ENCODE results near the gene MYCN.
"Not testable (repeated sequence)": the region's sequence is repeated elsewhere in the genome, so short reads cannot be mapped to it uniquely, and the experiment has no call there.

The MYCN gene

DNA sequence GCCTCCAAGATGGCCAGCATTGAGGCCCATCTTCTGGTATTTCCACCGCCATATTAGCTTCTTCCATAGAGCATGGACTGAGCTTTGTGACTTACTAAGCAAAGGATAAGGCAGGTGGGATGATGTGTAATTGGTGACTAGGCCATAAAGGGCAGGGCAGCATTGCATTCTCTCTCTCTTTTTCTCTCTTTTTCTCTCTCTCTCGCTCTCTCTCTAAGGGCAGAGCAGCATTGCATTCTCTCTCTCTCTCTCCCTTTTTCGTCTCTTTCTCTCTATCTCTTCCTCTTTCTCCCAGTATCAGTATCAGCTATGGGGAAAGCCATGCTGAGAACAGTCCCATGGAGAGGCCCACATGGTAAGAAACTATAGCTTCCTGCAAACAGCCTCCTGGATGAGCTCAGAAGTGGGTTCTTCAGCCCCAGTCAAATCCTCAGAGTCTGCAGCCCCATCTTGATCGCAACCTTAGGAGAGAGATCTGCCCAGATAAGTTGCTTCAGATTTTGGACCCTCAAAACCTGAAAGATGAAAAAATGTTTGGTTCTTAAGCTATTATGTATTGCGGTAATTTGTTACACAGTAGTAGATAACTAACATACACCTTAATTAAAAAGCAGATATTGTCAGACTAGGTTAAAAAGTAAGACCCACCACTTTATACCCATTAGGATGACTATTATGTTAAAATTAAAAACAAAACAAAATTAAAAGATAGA is 39.1 kb upstream of the MYCN start:
- no peak for DNase-seq (ENCODE audit: insufficient read length, low spot score)
- FAIRE-seq, result no peak
- no peak for TF ChIP-seq POLR2A (IDR thresholded peaks at IDR 0.05; ENCODE audit: low read depth, low read length)

DNA sequence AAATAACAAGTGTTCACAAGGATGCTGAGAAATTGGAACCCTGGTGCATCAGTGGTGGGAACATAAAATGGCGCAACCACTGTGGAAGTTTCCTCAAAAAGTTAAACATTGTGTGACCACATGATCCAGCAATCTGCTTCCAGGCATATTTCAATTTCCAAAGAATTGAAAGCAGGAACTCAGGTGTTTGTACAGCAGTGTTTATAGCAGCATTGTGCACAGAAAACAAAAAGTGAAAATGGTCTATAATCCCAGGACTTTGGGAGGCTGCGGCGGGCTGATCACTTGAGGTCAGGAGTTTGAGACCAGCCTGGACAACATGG is 38.6 kb upstream of the MYCN start:
- no peak for TF ChIP-seq POLR2A (IDR thresholded peaks at IDR 0.05; ENCODE audit: low read depth, low read length)
- DNase-seq (ENCODE audit: insufficient read length, low spot score), result no peak
- no peak for FAIRE-seq

DNA sequence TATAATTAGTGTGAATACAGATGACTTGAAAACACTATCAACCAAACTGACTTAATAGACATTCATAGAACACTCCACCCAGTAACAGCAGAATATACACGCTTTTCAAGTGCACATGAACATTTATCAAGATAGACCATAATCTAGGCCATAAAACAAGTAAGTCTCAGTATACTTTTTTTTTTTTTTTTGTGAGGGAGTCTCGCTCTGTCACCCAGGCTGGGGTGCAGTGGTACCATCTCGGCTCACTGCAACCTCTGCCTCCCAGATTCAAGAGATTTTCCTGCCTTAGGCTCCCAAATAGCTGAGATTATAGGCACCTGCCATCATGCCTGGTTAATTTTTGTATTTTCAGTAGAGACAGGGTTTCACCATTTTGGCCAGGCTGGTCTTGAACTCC is 36.4 kb upstream of the MYCN start:
- not testable (repeated sequence) for FAIRE-seq; DNase-seq (ENCODE audit: insufficient read length, low spot score)

DNA sequence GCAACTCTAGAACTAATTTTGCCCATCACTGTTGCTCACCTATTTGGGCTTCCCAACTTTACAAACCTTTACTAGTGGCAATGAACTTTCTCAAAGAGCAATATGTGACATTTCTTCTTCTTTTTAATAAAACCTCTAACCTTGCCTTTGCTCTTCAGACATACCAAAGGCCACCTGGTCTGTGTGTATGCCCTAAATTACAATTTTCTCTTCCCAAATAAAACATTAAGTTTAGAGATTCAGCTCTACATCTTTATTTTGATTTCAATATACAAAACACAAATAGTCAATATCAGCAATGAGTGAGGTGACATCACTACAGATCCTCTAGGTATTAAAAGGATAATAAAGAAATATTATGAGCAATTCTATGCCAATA is 35.1 kb upstream of the MYCN start:
- no peak for TF ChIP-seq POLR2A (IDR thresholded peaks at IDR 0.05; ENCODE audit: low read depth, low read length)
- DNase-seq (ENCODE audit: insufficient read length, low spot score), result no peak
- no peak for FAIRE-seq

DNA sequence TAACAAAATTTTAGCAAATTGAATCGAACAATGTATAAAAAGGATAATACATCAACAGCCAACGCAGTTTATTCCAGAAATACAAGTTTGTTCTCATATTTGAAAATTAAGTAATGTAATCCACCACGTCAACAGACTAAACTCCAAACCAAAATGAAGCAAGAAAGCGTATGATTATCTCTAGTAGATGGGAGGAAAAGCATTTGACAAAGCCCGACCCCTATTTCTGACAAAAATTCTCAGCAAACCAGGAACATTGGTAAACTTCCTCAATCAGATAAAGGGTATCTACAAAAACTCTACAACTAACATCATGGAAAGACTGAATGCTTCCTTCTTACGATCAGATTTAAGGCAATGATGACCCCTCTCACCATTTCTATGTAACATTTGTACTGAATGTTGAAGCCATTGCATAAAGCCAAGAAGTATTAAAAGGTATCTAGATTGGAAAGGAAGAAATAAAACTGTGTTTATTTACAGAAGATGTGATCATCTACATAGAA is 34.3 kb upstream of the MYCN start:
- FAIRE-seq (no peak), DNase-seq (ENCODE audit: insufficient read length, low spot score) (no peak)
- TF ChIP-seq POLR2A (IDR thresholded peaks at IDR 0.05; ENCODE audit: low read depth, low read length), result no peak

DNA sequence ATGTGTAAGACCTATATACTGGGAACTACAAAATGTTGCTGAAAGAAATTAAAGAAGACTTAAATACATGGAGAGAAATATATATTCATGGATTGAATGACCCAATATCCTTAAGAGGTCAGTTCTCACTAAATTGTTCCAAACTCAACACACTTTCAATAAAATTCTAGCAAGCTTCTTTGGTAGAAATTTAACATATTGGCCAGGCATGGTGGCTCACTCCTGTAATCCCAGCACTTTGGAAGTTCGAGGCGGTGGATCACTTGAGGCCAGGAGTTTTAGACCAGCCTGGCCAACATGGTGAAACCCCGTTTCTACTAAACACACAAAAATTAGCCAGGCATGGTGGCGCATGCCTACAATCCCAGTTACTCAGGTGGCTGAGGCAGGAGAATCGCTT is 33.6 kb upstream of the MYCN start:
- TF ChIP-seq POLR2A (IDR thresholded peaks at IDR 0.05; ENCODE audit: low read depth, low read length), result no peak
- no peak for FAIRE-seq
- no peak for DNase-seq (ENCODE audit: insufficient read length, low spot score)

DNA sequence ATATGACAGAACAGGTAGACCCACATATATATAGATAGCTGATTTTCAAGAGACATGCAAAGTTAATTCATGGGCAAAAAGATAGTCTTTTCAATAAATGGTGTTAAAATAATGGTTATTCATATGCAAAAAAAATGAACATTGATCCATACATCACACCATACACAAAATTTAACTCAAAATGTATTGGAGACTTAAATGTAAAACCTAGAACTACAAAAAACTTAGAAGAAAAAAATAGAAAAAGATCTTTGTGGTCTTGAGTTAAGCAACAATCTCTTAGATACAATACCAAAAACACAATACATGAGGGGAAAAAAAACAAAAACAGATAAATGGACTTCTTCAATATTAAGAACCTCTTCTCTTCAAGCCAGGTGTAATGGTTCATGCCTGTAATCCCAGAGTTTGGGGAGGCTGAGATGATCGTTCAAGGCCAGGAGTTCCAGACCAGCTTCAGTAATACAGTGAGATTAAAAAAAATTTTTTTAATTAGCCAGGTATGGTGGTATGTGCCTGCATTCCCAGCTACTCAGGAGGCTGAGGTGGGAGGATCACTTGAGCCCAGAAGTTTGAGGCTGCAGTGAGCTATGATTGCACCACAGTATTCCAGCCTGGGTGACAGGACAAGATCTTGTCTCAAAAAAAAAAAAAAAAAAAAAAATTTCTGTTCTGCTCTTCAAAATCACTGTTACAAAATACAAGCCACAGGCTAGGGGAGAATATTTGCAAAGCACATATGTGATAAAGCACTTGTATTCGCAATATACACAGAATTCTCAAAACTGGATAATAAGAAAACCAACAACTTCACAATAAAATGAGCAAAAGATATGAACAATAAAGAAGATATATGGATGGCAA is 32.7 kb upstream of the MYCN start:
- TF ChIP-seq POLR2A (IDR thresholded peaks at IDR 0.05; ENCODE audit: low read depth, low read length), result no peak
- DNase-seq (ENCODE audit: insufficient read length, low spot score) (no peak), FAIRE-seq (no peak)

DNA sequence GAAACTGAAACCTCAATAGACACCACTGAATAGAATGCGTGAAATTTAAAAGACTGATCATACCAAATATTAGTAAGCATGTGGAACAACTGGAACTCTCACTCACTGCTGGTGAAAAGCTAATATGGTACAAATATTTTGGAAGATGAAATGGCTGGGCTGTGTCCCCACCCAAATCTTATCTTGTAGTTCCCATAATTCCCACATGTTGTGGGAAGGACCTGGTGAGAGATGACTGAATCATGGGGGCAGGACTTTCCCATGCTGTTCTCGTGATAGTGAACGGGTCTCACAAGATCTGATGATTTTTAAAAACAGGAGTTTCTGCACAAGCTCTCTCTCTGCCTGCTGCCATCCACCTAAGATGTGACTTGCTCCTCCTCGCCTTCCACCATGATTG is 32.0 kb upstream of the MYCN start:
- no peak for FAIRE-seq
- DNase-seq (ENCODE audit: insufficient read length, low spot score), result no peak

DNA sequence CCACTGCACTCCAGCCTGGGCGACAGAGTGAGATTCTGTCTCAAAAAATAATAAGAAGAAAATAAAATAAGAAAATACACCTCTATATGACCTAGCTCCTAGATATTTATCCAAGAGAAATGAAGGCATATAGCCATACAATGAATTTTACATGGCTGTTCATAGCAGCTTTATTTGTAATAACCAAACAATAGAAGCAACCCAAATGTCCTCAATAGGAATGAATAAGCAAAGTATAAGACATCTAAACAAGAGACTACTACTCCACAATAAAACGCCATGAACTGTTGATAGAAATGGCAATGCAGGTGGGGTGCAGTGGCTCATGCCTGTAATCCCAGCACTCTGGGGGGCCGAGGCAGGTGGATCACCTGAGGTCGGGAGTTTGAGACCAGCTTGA is 31.2 kb upstream of the MYCN start:
- FAIRE-seq (no peak), DNase-seq (ENCODE audit: insufficient read length, low spot score) (no peak)
- no peak for TF ChIP-seq POLR2A (IDR thresholded peaks at IDR 0.05; ENCODE audit: low read depth, low read length)

More for the DNA sequence above, 32.0 kb upstream of the MYCN start:
- TF ChIP-seq POLR2A (IDR thresholded peaks at IDR 0.05; ENCODE audit: low read depth, low read length), result no peak

DNA sequence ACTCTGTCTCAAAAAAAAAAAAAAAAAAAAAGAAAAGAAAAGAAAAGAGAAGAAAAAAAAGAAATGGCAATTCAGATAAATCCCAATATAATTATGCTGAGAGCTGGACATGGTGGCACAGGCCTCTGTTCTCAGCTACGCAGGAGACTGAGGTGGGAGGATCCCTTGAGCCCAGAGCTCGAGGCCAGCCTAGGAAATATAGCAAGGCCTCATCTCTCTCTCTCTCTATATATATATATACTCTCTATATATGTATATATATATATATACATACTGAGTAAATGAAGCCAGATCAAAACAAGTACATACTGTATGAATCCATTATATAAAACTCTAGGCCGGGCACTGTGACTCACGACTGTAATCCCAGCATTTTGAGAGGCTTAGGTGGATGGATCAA is 30.6 kb upstream of the MYCN start:
- no peak for FAIRE-seq
- DNase-seq (ENCODE audit: insufficient read length, low spot score), result no peak
- no peak for TF ChIP-seq POLR2A (IDR thresholded peaks at IDR 0.05; ENCODE audit: low read depth, low read length)

DNA sequence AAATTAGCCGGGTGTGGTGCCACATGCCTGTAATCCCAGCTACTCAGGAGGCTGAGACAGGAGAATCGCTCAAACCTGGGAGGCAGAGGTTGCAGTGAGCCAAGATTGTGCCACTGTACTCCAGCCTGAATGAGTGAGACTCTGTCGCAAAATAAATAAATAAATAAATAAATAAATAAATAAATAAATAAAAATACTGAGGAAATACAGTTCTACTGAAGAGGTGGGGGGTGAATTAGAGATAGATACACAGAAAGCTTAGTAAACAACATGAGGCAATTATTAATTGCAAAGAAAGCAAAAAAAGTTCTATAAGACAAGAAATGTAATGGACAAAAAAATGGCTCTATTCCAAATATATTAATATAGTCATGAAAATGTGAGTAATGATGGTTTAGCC is 29.1 kb upstream of the MYCN start:
- FAIRE-seq; DNase-seq (ENCODE audit: insufficient read length, low spot score): not testable (repeated sequence)

DNA sequence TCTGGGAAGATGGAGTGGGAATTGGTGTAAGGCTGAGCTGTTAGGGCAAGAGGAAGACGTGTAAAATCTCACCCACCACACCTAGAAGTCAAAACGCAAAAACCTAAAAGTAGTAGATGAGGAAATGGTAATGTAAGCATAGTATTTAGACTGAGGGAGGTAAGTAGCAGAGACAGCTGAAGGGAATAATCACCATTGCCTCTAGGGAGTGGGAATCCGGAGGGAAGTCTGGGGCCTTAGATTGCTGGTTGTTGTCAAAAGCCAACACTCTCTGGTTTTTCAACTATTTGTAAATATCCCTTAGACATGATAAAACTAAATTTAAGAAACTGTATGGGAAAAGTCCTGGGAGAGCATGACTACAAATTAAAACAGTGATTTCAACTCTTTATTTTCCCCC is 28.7 kb upstream of the MYCN start:
- no peak for TF ChIP-seq POLR2A (IDR thresholded peaks at IDR 0.05; ENCODE audit: low read depth, low read length)
- DNase-seq (ENCODE audit: insufficient read length, low spot score) (no peak), FAIRE-seq (no peak)

DNA sequence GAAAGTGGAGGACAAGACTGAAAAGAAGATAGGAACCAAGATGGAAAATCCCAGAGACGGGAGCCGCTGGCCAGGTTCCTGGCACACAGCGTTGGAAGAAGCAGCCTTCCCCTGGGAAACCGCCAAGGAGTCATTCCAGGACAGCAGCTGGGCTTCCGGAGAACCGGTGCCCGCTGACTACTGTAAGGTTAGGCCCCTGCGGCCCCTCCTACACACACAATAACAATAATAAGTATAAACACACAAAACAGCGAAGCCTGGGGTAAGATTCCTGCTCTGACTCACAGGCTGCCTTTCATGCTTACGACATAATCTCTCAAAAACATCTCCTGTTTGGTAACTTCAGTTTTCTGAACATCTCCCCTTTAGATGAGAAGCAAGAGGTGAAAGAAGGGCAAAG is 28.1 kb upstream of the MYCN start:
- FAIRE-seq, result no peak
- peak; percentile 23 for DNase-seq (ENCODE audit: insufficient read length, low spot score)
- no peak for TF ChIP-seq POLR2A (IDR thresholded peaks at IDR 0.05; ENCODE audit: low read depth, low read length)

DNA sequence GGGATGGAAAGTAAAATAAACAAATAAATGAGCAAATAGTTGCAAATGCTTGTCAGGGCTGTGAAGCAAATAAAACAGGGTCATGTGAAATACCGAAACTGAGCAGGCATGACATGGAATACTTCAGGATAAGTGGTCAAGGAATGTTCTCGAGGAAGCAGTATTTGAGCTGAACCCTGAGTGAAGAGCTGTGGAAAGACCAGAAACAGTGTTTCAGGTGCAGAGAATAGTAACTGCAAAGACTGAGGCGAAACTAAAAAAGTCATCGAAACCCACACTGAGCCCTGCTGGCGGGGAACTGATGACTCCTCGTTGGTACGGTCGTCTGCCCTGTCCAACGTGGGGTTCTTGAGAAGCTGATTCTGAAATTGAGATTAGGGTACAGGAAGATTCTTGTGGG is 27.2 kb upstream of the MYCN start:
- no peak for FAIRE-seq
- no peak for DNase-seq (ENCODE audit: insufficient read length, low spot score)
- no peak for TF ChIP-seq POLR2A (IDR thresholded peaks at IDR 0.05; ENCODE audit: low read depth, low read length)

All from H54 (cell line).